GM23338 (cell line): Measurements from ENCODE around the gene FYN. TPM values are rescaled to one million over a fixed set of nuclear protein-coding genes. Genes with fewer than 3 reads are reported as not detected.
A peak's percentile ranks its signal among the peaks of the same experiment; 100 is the strongest.

Experiments used
- ATAC-seq: fragments of 200-7000 bp; cut with Tn5 transposase; 3 replicates; pipeline ENCODE4 v1.9.1; 2020
- DNase-seq: peaks from one replicate; pipeline ENCODE4 v3.0.0-alpha.2; 2015; ENCODE audit warnings: low spot score
- H2AFZ ChIP-seq: fragments of 200-600 bp; sonication (generic); 2 replicates; pipeline ENCODE4 v1.8.0; 2016; ENCODE audit warnings: antibody characterized with exemption, mild to moderate bottlenecking, moderate library complexity
- H3F3A ChIP-seq: fragments of 200-600 bp; sonication (generic); replicated peaks from 2 replicates; pipeline ENCODE4 v1.8.0; 2017; ENCODE audit warnings: antibody characterized with exemption, mixed run types, low read depth
- H3K27ac ChIP-seq: fragments of 200-600 bp; sonication (generic); 2 replicates; pipeline ENCODE4 v1.6.1; 2016; ENCODE audit warnings: low read depth
- H3K27me3 ChIP-seq: fragments of 200-600 bp; sonication (generic); 2 replicates; pipeline ENCODE4 v1.8.0; 2016; ENCODE audit warnings: mild to moderate bottlenecking, mixed run types, moderate library complexity; ENCODE audit not compliant: insufficient read depth
- H3K36me3 ChIP-seq: fragments of 200-600 bp; sonication (generic); 2 replicates; pipeline ENCODE4 v1.8.0; 2016; ENCODE audit warnings: mild to moderate bottlenecking; ENCODE audit not compliant: insufficient read depth
- H3K4me1 ChIP-seq: fragments of 200-600 bp; sonication (generic); 2 replicates; pipeline ENCODE4 v1.8.0; 2016; ENCODE audit warnings: mild to moderate bottlenecking, moderate library complexity; ENCODE audit not compliant: insufficient read depth
- H3K4me2 ChIP-seq: fragments of 200-600 bp; sonication (generic); 2 replicates; pipeline ENCODE4 v1.7.1; 2017; ENCODE audit warnings: mixed run types
- H3K4me3 ChIP-seq: fragments of 200-600 bp; sonication (generic); 2 replicates; pipeline ENCODE4 v1.6.1; 2016; ENCODE audit warnings: mixed run types
- H3K79me2 ChIP-seq: fragments of 200-600 bp; sonication (generic); replicated peaks from 2 replicates; pipeline ENCODE4 v1.8.0; 2017; ENCODE audit warnings: mild to moderate bottlenecking; ENCODE audit not compliant: insufficient read depth
- H3K9me2 ChIP-seq: fragments of 200-600 bp; sonication (generic); 2 replicates; pipeline ENCODE4 v1.8.0; 2017; ENCODE audit not compliant: insufficient read depth
- H4K20me1 ChIP-seq: fragments of 200-600 bp; sonication (generic); replicated peaks from 2 replicates; pipeline ENCODE4 v1.8.0; 2017; ENCODE audit warnings: mild to moderate bottlenecking; ENCODE audit not compliant: insufficient read depth
- H3K27ac Mint-ChIP-seq: 2 replicates; pipeline ENCODE4 v1.8.0; 2020; ENCODE audit warnings: inconsistent platforms, mild to moderate bottlenecking, moderate library complexity, mixed read lengths
- H3K27me3 Mint-ChIP-seq: 3 replicates; pipeline ENCODE4 v1.8.0; 2022; ENCODE audit warnings: low read depth, mild to moderate bottlenecking, moderate library complexity, mixed read lengths, inconsistent platforms; ENCODE audit not compliant: insufficient read depth, poor library complexity
- H3K36me3 Mint-ChIP-seq: 3 replicates; pipeline ENCODE4 v1.8.0; 2021; ENCODE audit warnings: low read depth, mild to moderate bottlenecking, inconsistent platforms, moderate library complexity, mixed read lengths
- H3K4me1 Mint-ChIP-seq: 3 replicates; pipeline ENCODE4 v1.8.0; 2020; ENCODE audit warnings: mild to moderate bottlenecking, inconsistent platforms, mixed read lengths
- H3K4me3 Mint-ChIP-seq: 3 replicates; pipeline ENCODE4 v1.8.0; 2021; ENCODE audit warnings: moderate library complexity, mild to moderate bottlenecking, inconsistent platforms, mixed read lengths
- H3K9me3 Mint-ChIP-seq: 3 replicates; pipeline ENCODE4 v1.8.0; 2020; ENCODE audit warnings: moderate library complexity, mild to moderate bottlenecking, inconsistent platforms, mixed read lengths
- CREB1 ChIP-seq: fragments of 250-450 bp; sonication (Bioruptor Pico); IDR thresholded peaks from 2 replicates; pipeline ENCODE4 v1.5.0; 2020; ENCODE audit warnings: low read depth, mild to moderate bottlenecking, moderate library complexity
- EZH2 ChIP-seq: fragments of 200-600 bp; sonication (generic); IDR thresholded peaks from one replicate; pipeline ENCODE4 v1.8.0; 2017; ENCODE audit warnings: antibody characterized with exemption, mild to moderate bottlenecking, low read depth; ENCODE audit not compliant: unreplicated experiment
- EZH2phosphoT487 ChIP-seq: fragments of 200-600 bp; sonication (generic); IDR thresholded peaks from one replicate; pipeline ENCODE4 v1.8.1; 2018; ENCODE audit warnings: antibody characterized with exemption; ENCODE audit not compliant: unreplicated experiment
- NANOG ChIP-seq: IDR thresholded peaks from 2 replicates; pipeline ENCODE4 v1.6.1; 2016; ENCODE audit warnings: antibody characterized with exemption, borderline replicate concordance
- POLR2AphosphoS5 ChIP-seq: IDR thresholded peaks from 2 replicates; pipeline ENCODE4 v1.6.1; 2016; ENCODE audit warnings: antibody characterized with exemption, low read depth
- STAT1 ChIP-seq: IDR thresholded peaks from one replicate; pipeline ENCODE4 v1.6.1; 2016; ENCODE audit warnings: antibody characterized with exemption; ENCODE audit not compliant: unreplicated experiment
- ZNF114 ChIP-seq: fragments of 250-450 bp; sonication (Bioruptor Pico); IDR thresholded peaks from 2 replicates; pipeline ENCODE4 v1.5.0; 2020; ENCODE audit warnings: mild to moderate bottlenecking, moderate library complexity
- ZNF331 ChIP-seq: fragments of 250-450 bp; sonication (Bioruptor Pico); IDR thresholded peaks from 2 replicates; pipeline ENCODE4 v1.5.0; 2020; ENCODE audit warnings: low read depth, mild to moderate bottlenecking, moderate library complexity
- polyA plus RNA-seq: library from polyadenylated mRNA; unstranded; fragments of >200 nt; fragmentation: Nextera tagmentation; extraction: Ambion mirVana; gene quantifications from 2 replicates; pipeline ENCODE4 v1.2.1, GENCODE V29; 2016
- total RNA-seq: library from RNA; depleted of rRNA; stranded (reverse); fragments of >200 nt; shearing (Covaris generic); gene quantifications from 2 replicates; pipeline ENCODE4 v1.2.3, GENCODE V29; 2014
- TF ChIP-seq, protein P1 (sequence below): fragments of 250-450 bp; sonication (Bioruptor Pico); IDR thresholded peaks from 2 replicates; pipeline ENCODE4 v1.5.0; 2020; ENCODE audit warnings: mild to moderate bottlenecking, moderate library complexity
- TF ChIP-seq, protein P2 (sequence below), 2 experiments: fragments of 200-600 bp in 1 of 2; sonication (generic) in 1 of 2; conservative IDR thresholded peaks; 2 replicates each; pipeline versions ENCODE4 v1.5.1 to v1.6.1; 2016 to 2017; ENCODE audit warnings: antibody characterized with exemption in 2 of 2, low read depth in 2 of 2, mild to moderate bottlenecking in 2 of 2, moderate library complexity in 1 of 2

FYN gene
- total and polyA plus RNA-seq, 2 experiments from 2014 or later: 46.8 to 143 TPM

DNA sequence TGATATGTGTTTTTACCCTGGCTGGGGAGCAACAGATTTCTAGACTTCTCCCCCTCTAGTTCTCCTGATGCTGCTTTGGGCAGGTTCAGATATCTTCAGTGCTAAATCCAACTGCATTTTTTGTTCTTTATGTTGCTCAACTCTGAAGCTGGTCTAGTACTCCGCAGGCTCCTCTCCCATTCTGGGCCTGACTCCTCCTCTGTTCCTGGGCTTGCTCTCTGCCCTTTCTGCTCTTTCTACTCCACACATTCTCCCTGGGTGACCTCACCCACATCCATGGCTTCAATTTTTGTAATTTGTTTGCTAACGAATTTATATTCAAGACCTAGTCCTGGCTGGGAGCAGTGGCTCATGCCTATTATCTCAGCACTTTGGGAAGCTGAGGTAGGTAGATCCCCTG lies 6.4 kb downstream of the FYN start:
- Mint-ChIP-seq H3K4me1 (peaks cover 82% of the 10 kb centered on the region), H3K27me3 (peaks cover 12% of the 10 kb centered on the region), H3K9me3 (no peaks in the 10 kb centered on the region), H3K27ac (peak overlapping the region; percentile 77; the same call in 1 of the 2 replicates), H3K4me3 (no peak overlapping the region), H3K36me3 (no peaks in the 10 kb centered on the region)
- peak; percentile 11; the same call in 1 of the 3 replicates for ATAC-seq
- no peak for TF ChIP-seq ZNF114 (CRISPR knock-in tag)
- no peak for TF ChIP-seq POLR2AphosphoS5
- TF ChIP-seq, protein P1, sequence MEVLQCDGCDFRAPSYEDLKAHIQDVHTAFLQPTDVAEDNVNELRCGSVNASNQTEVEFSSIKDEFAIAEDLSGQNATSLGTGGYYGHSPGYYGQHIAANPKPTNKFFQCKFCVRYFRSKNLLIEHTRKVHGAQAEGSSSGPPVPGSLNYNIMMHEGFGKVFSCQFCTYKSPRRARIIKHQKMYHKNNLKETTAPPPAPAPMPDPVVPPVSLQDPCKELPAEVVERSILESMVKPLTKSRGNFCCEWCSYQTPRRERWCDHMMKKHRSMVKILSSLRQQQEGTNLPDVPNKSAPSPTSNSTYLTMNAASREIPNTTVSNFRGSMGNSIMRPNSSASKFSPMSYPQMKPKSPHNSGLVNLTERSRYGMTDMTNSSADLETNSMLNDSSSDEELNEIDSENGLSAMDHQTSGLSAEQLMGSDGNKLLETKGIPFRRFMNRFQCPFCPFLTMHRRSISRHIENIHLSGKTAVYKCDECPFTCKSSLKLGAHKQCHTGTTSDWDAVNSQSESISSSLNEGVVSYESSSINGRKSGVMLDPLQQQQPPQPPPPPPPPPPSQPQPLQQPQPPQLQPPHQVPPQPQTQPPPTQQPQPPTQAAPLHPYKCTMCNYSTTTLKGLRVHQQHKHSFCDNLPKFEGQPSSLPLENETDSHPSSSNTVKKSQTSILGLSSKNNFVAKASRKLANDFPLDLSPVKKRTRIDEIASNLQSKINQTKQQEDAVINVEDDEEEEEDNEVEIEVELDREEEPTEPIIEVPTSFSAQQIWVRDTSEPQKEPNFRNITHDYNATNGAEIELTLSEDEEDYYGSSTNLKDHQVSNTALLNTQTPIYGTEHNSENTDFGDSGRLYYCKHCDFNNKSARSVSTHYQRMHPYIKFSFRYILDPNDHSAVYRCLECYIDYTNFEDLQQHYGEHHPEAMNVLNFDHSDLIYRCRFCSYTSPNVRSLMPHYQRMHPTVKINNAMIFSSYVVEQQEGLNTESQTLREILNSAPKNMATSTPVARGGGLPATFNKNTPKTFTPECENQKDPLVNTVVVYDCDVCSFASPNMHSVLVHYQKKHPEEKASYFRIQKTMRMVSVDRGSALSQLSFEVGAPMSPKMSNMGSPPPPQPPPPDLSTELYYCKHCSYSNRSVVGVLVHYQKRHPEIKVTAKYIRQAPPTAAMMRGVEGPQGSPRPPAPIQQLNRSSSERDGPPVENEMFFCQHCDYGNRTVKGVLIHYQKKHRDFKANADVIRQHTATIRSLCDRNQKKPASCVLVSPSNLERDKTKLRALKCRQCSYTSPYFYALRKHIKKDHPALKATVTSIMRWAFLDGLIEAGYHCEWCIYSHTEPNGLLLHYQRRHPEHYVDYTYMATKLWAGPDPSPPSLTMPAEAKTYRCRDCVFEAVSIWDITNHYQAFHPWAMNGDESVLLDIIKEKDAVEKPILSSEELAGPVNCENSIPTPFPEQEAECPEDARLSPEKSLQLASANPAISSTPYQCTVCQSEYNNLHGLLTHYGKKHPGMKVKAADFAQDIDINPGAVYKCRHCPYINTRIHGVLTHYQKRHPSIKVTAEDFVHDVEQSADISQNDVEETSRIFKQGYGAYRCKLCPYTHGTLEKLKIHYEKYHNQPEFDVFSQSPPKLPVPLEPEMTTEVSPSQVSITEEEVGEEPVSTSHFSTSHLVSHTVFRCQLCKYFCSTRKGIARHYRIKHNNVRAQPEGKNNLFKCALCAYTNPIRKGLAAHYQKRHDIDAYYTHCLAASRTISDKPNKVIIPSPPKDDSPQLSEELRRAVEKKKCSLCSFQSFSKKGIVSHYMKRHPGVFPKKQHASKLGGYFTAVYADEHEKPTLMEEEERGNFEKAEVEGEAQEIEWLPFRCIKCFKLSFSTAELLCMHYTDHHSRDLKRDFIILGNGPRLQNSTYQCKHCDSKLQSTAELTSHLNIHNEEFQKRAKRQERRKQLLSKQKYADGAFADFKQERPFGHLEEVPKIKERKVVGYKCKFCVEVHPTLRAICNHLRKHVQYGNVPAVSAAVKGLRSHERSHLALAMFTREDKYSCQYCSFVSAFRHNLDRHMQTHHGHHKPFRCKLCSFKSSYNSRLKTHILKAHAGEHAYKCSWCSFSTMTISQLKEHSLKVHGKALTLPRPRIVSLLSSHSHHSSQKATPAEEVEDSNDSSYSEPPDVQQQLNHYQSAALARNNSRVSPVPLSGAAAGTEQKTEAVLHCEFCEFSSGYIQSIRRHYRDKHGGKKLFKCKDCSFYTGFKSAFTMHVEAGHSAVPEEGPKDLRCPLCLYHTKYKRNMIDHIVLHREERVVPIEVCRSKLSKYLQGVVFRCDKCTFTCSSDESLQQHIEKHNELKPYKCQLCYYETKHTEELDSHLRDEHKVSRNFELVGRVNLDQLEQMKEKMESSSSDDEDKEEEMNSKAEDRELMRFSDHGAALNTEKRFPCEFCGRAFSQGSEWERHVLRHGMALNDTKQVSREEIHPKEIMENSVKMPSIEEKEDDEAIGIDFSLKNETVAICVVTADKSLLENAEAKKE (CRISPR knock-in tag): no peak
- TF ChIP-seq ZNF331: no peak
- TF ChIP-seq EZH2phosphoT487: no peak
- no peak for TF ChIP-seq STAT1
- TF ChIP-seq EZH2: no peak
- no peak for TF ChIP-seq CREB1 (CRISPR knock-in tag)
- TF ChIP-seq, protein P2, sequence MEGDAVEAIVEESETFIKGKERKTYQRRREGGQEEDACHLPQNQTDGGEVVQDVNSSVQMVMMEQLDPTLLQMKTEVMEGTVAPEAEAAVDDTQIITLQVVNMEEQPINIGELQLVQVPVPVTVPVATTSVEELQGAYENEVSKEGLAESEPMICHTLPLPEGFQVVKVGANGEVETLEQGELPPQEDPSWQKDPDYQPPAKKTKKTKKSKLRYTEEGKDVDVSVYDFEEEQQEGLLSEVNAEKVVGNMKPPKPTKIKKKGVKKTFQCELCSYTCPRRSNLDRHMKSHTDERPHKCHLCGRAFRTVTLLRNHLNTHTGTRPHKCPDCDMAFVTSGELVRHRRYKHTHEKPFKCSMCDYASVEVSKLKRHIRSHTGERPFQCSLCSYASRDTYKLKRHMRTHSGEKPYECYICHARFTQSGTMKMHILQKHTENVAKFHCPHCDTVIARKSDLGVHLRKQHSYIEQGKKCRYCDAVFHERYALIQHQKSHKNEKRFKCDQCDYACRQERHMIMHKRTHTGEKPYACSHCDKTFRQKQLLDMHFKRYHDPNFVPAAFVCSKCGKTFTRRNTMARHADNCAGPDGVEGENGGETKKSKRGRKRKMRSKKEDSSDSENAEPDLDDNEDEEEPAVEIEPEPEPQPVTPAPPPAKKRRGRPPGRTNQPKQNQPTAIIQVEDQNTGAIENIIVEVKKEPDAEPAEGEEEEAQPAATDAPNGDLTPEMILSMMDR (conservative IDR thresholded peaks at IDR 0.05; ENCODE audit: low read depth in 2 of 2): no peak
- no peak for TF ChIP-seq NANOG
- Histone ChIP-seq H3K36me3 (no peaks in the 10 kb centered on the region), H3K27ac (0 out of 2 replicates have a peak overlapping the region, but pooled peaks have one; percentile 62), H3K27me3 (no peaks in the 10 kb centered on the region), H4K20me1 (peaks cover 6% of the 10 kb centered on the region), H3K9me2 (no peaks in the 10 kb centered on the region), H3K4me1 (peaks cover 78% of the 10 kb centered on the region), H2AFZ (no peak overlapping the region), H3F3A (no peaks in the 10 kb centered on the region), H3K4me2 (peak overlapping the region; percentile 29; the same call in 1 of the 2 replicates), H3K79me2 (peaks cover 99% of the 10 kb centered on the region), H3K4me3 (no peak overlapping the region)
- no peak for DNase-seq
